HUES64 (cell line): ENCODE data around the gene USH2A.

ENCODE experiments used
- H3K27ac ChIP-seq: 2 replicates; pipeline ENCODE4 v1.7.0; 2013; ENCODE audit warnings: low read depth, low read length, inconsistent platforms
- H3K27me3 ChIP-seq: 2 replicates; pipeline ENCODE4 v1.6.1; 2013; ENCODE audit warnings: mild to moderate bottlenecking, low read length; ENCODE audit not compliant: insufficient read depth
- H3K36me3 ChIP-seq: 2 replicates; pipeline ENCODE4 v1.6.1; 2013; ENCODE audit warnings: mild to moderate bottlenecking, low read length; ENCODE audit not compliant: insufficient read depth
- H3K4me1 ChIP-seq: 2 replicates; pipeline ENCODE4 v1.6.1; 2013; ENCODE audit warnings: mild to moderate bottlenecking, low read length, moderate library complexity; ENCODE audit not compliant: insufficient read depth
- H3K4me3 ChIP-seq: 2 replicates; pipeline ENCODE4 v1.5.1; 2013; ENCODE audit warnings: mild to moderate bottlenecking, low read length, moderate library complexity
- H3K9ac ChIP-seq: 2 replicates; pipeline ENCODE4 v1.6.1; 2013; ENCODE audit warnings: mild to moderate bottlenecking, low read depth, low read length
- H3K9me3 ChIP-seq: 2 replicates; pipeline ENCODE4 v1.6.1; 2013; ENCODE audit warnings: low read depth, low read length; ENCODE audit not compliant: insufficient read depth
- WGBS: fragments of 150-250, 120-280 bp; methylation state at CpG from one replicate; pipeline ENCODE4 v1.1.7; 2013; ENCODE audit warnings: missing lambda C conversion rate; 5-methylcytosine and 5-hydroxymethylcytosine counted together

Gene USH2A

GRCh38 chr1:215748431-215748830 is 674.8 kb downstream of the USH2A start:
- no CpG with 5 or more reads among the region's 1 CpG for WGBS
- H3K4me3 ChIP-seq: no peak overlapping the region
- no peak overlapping the region for H3K9ac ChIP-seq
- no peak overlapping the region for H3K27ac ChIP-seq
- no peaks in the 10 kb centered on the region; the same call in 1 of the 2 replicates for H3K4me1 ChIP-seq
- H3K9me3 ChIP-seq: no peaks in the 10 kb centered on the region
- H3K36me3 ChIP-seq: no peaks in the 10 kb centered on the region
- no peaks in the 10 kb centered on the region for H3K27me3 ChIP-seq

GRCh38 chr1:215744419-215744818 is 678.8 kb downstream of the USH2A start:
- WGBS: 100% methylated on average over 1 of the region's 1 CpG
- H3K27me3 ChIP-seq: no peaks in the 10 kb centered on the region

GRCh38 chr1:215739025-215739424 is 684.2 kb downstream of the USH2A start:
- H3K27me3 ChIP-seq: no peaks in the 10 kb centered on the region
- H3K27ac ChIP-seq: no peak overlapping the region
- no peaks in the 10 kb centered on the region for H3K36me3 ChIP-seq
- 97% methylated on average over 2 of the region's 3 CpGs for WGBS
- H3K9me3 ChIP-seq: 0 out of 2 replicates have a peak, but pooled peaks cover 2% of the 10 kb centered on the region
- H3K4me3 ChIP-seq: no peak overlapping the region
- H3K9ac ChIP-seq: no peak overlapping the region
- no peaks in the 10 kb centered on the region for H3K4me1 ChIP-seq

More at GRCh38 chr1:215744419-215744818, 678.8 kb downstream of the USH2A start:
- Histone ChIP-seq H3K27ac (no peak overlapping the region), H3K9ac (no peak overlapping the region), H3K4me3 (no peak overlapping the region), H3K9me3 (no peaks in the 10 kb centered on the region), H3K36me3 (no peaks in the 10 kb centered on the region), H3K4me1 (no peaks in the 10 kb centered on the region; the same call in 1 of the 2 replicates)

GRCh38 chr1:215731699-215732098 is 691.5 kb downstream of the USH2A start:
- H3K27me3 ChIP-seq: no peaks in the 10 kb centered on the region
- no peak overlapping the region for H3K27ac ChIP-seq
- no peak overlapping the region for H3K4me3 ChIP-seq
- no peak overlapping the region for H3K9ac ChIP-seq
- no peaks in the 10 kb centered on the region for H3K4me1 ChIP-seq
- H3K9me3 ChIP-seq: 0 out of 2 replicates have a peak, but pooled peaks cover 5% of the 10 kb centered on the region
- H3K36me3 ChIP-seq: no peaks in the 10 kb centered on the region

- Histone ChIP-seq H3K27ac (no peak overlapping the region), H3K36me3 (no peaks in the 10 kb centered on the region), H3K9me3 (0 out of 2 replicates have a peak, but pooled peaks cover 5% of the 10 kb centered on the region), H3K4me3 (no peak overlapping the region), H3K4me1 (no peaks in the 10 kb centered on the region), H3K9ac (no peak overlapping the region), H3K27me3 (no peaks in the 10 kb centered on the region)
- whole genome bisulfite sequencing: 95% methylated on average over 3 of the region's 3 CpGs
These were observed 692.6 kb downstream of the USH2A start for GRCh38 chr1:215730600-215730999.

GRCh38 chr1:215728169-215728568 is 695.1 kb downstream of the USH2A start:
- Histone ChIP-seq H3K36me3 (no peaks in the 10 kb centered on the region), H3K27me3 (no peaks in the 10 kb centered on the region), H3K9me3 (no peaks in the 10 kb centered on the region), H3K9ac (no peak overlapping the region), H3K4me1 (no peaks in the 10 kb centered on the region), H3K27ac (no peak overlapping the region), H3K4me3 (no peak overlapping the region)
- 95% methylated on average over 3 of the region's 3 CpGs for WGBS

GRCh38 chr1:215720126-215720525 is 703.1 kb downstream of the USH2A start:
- Histone ChIP-seq H3K9ac (no peak overlapping the region), H3K9me3 (no peaks in the 10 kb centered on the region), H3K27ac (no peak overlapping the region), H3K4me3 (no peak overlapping the region), H3K4me1 (no peaks in the 10 kb centered on the region), H3K27me3 (no peaks in the 10 kb centered on the region), H3K36me3 (no peaks in the 10 kb centered on the region)

GRCh38 chr1:215719552-215719951 is 703.7 kb downstream of the USH2A start:
- no peak overlapping the region for H3K9ac ChIP-seq
- no peaks in the 10 kb centered on the region for H3K36me3 ChIP-seq
- H3K4me3 ChIP-seq: no peak overlapping the region
- H3K9me3 ChIP-seq: no peaks in the 10 kb centered on the region
- H3K4me1 ChIP-seq: no peaks in the 10 kb centered on the region
- H3K27me3 ChIP-seq: no peaks in the 10 kb centered on the region
- no peak overlapping the region for H3K27ac ChIP-seq

- H3K4me1 ChIP-seq: no peaks in the 10 kb centered on the region
- no peak overlapping the region for H3K4me3 ChIP-seq
- no peaks in the 10 kb centered on the region for H3K36me3 ChIP-seq
- H3K27me3 ChIP-seq: no peaks in the 10 kb centered on the region
- no peaks in the 10 kb centered on the region for H3K9me3 ChIP-seq
- H3K27ac ChIP-seq: no peak overlapping the region
- H3K9ac ChIP-seq: no peak overlapping the region
- WGBS: 54% methylated on average over 3 of the region's 3 CpGs
These were observed 704.5 kb downstream of the USH2A start for GRCh38 chr1:215718575-215719287.

- 95% methylated on average over 2 of the region's 4 CpGs for WGBS
These were observed 705.4 kb downstream of the USH2A start for GRCh38 chr1:215717677-215718426.

GRCh38 chr1:215710899-215711225 is 712.4 kb downstream of the USH2A start:
- Histone ChIP-seq H3K36me3 (no peaks in the 10 kb centered on the region), H3K9me3 (no peaks in the 10 kb centered on the region), H3K27me3 (no peaks in the 10 kb centered on the region), H3K4me3 (no peak overlapping the region), H3K27ac (no peak overlapping the region), H3K9ac (no peak overlapping the region), H3K4me1 (no peaks in the 10 kb centered on the region)
- WGBS: 97% methylated on average over 2 of the region's 4 CpGs

More at GRCh38 chr1:215717677-215718426, 705.4 kb downstream of the USH2A start:
- Histone ChIP-seq H3K4me1 (no peaks in the 10 kb centered on the region), H3K36me3 (no peaks in the 10 kb centered on the region), H3K9ac (no peak overlapping the region), H3K27me3 (no peaks in the 10 kb centered on the region), H3K4me3 (no peak overlapping the region), H3K9me3 (no peaks in the 10 kb centered on the region), H3K27ac (no peak overlapping the region)
